T1000 (cell line): Measurements from ENCODE around the gene C1orf141.
"Not testable (repeated sequence)": the region's sequence is repeated elsewhere in the genome, so short reads cannot be mapped to it uniquely, and the experiment has no call there.

Experiments used
- DNase-seq: peaks from one replicate; lab custom pipeline; 2025; ENCODE audit warnings: mixed read lengths; lab: John Stamatoyannopoulos, UW

C1orf141 gene

DNA sequence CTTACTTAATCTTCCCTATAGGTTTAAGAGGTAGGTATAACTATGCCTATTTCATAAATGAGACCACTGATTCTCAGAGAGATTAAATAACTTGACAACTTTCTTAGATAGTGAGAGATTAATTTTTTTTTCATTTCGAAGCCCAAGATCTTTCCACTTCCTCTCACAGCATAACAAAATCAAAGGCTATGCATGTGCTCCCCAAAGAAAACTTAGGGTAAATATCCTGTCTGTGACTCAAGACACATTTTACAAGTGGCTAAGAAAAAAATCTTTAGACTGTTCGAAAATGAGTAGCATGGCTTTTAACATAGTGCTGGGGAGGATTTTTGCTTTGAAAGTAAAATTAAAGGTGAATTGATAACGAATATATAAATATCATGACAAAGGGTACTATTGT lies 8.2 kb upstream of the C1orf141 start:
- DNase-seq, result no peak

DNA sequence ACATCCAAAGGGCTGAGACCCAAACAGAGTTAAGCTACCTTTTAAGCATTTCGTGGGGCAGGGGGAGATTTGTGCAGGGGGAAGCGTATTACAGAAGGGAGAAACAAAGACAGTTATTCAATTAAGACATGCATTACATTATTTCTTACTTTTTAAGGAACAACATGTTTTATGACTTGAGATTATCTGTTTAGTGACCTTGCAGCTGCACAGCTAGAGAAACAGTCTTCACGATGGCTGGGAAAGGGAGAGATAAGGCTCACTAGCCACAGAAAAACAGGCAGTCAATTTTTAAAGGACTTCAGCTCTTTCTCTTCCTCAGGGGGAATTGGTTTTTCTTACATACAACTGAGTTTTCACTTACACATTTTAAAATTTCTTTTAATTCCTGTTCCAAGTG lies 7.1 kb upstream of the C1orf141 start:
- DNase-seq, result not testable (repeated sequence)

DNA sequence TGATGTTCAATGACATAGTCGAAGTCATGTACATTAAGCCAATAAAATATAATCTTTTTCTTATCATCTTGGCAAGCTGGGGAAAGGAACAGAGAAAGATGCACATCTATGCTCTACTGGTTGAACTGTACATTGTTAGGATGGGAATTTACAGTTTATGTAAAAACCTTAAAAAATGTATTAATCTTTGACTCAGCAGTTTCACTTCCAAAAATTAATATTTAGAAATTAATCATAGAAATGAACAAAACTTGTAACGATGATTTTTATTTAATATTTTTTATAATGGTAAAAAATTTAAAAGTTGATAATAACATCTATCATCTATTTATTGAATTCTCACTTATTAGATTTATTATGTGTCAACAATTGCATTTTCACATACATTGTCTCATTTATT lies 5.7 kb upstream of the C1orf141 start:
- no peak for DNase-seq

DNA sequence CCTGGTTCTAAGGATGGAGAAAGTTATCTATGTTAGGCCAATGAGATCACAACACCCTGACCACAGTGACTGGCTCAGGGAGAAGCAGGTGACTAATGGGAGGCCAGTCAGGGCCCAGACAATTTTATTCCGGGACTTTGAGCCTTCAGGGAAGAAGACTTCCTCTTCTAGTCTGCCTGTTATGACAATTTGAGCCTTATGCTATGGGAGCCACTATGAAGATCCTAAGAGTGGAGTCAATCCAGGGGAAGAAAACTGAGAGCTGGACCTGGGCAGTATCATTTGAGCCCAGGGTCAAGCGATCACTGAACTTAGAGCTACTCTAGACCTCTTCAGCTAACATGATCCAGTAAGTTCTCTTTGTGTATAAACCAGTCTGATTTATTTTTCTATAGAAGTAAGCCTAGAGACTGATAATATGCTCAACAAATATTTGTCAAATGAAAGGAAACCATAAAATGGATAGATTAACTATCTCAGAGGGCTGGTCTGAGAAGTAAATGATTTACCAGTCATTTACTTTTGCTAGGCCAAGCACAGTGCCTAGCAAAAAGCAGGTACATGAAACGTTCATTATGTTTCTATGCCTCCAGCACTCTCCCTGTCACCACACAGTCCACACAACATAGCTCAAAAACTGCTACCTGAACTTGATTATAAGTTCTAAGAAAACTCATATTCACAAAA lies 4.2 kb upstream of the C1orf141 start:
- DNase-seq, result no peak

DNA sequence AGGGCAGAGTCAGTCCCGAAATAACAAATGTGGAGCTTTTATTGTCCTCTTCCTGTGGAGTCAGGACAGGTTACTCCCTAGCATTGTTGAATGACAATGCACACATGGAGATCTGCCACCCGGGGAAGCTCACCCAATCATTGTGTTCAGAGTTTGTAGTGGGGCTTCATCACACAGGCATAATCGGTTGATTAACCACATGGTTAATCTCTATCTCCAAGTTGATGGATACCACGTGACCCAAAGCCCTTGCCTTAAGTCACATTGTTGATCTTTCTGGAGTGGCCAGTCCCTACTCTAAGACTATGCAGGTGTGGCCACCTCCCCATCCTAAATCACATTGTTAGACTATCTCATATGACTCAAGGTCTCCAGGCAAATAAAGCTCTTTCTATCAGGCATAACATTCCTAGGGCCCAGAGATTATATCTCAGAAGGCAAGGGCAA lies 2.6 kb upstream of the C1orf141 start:
- DNase-seq, result no peak

DNA sequence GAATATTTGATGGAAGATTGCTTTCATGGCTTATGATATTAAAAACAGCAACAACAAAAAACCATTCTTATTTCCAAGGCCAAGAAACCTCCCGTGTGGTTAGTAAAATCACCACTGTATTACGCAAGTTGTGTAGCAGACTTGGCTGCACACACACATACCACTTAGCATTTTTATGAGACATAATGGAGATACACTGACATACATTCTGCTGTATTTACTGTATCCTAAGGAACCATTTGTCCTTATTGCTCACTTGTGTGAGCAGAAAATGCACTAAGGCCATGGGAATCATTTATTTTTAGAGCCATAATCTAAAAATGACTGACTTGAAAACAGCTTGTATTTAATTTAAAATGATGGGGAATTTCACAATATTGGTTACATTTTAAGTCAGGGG lies 584 bp upstream of the C1orf141 start:
- no peak for DNase-seq

DNA sequence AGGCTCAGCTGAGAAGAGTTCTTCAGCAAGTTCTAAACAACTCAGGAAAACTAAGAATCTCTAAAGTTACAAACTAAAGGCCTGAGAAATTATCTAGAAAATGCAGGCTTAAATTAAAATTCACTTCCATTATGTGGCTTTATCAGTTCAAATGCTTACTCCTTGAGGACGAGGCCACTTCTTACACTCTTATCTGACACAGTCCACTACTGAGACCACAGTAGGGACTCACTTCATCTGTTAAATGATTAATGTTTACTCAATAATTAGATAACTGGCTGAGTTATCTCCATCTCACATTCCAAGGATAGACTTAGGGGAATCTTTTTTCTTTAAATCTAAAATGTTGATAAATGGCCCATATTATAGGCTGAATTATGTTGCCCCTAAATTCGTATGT lies 1.6 kb downstream of the C1orf141 start:
- no peak for DNase-seq

DNA sequence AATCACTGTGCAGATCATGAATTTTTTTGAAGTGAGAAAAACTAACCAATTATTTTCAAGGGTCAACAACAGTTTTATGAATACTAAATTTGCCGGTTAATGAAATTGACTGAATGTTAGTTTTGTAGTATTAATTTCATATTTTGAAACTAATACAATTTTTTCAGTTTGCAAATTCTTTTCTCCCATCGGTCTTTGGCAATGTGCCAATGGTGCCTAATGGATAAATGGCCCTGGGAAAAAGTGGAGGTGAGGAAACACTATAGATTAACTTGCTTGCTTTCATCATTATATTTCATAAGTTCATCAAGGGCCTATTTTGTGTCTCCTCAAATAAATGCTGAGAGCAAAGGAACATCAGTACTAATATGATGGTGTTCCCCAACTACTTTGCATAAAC lies 4.1 kb downstream of the C1orf141 start:
- DNase-seq, result no peak

DNA sequence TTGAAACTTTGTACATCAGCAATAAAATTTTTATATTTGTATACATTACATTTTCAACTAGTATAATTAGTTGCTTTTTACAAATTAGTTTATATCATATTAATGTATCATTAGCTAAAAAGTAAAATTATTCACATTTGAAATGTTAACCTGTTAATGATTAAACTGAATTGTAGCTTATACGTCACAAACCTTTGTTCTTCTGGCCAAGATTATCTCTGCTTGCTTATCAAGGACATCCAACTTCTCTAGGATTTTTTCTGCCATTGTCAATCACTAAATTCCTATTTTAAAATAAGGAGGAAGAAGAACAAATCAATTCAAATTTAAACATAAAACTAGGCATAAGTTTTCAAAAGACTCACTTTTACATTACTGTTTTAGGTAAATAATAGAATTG lies 7.8 kb downstream of the C1orf141 start:
- DNase-seq, result no peak

DNA sequence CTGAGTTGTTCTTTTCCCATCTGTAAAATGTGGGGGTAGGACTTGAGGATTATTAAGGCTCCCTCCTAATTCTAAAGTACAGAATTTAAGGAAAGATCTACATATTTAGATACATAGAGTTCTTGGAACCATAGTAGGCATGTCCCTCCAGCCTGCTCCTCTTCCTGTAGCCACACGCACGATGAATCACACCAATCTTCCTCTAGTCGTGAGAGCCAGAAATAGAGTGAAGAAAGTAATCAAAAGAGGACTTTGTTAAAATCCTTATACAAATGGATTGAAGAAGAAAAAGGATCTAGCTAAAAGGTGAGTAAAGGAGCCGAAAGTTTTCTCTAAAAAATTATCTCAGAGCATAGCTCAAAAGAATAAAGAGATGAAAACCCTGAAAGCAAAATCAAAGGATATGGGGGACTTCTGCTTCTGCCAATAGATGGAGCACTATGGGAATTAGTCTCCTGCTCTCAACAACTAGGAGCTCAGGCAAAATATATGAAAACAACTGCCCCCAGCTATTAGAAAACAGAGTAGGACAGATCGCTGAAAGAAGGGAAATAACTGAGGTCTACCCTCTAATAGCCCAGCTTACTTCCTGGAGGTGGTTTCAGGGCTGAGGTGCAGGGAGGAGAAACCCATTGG lies 8.5 kb downstream of the C1orf141 start:
- no peak for DNase-seq

DNA sequence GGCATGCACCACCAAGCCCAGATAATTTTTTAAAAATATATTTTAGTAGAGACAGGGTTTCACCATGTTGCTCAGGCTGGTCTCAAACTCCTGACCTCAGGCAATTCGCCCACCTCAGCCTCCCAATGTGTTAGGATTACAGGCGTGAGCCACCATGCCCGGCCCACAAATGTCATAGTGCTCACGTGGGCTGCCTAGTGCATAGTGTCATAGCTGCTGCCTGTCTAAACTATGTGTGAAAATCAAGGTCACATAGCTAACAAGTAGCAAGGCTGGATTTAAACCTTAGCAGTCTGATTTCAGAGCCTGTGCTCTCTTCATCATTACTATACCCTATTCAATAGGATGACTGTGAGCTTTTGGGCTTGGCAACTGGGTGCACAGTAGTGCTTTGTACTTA lies 10.3 kb downstream of the C1orf141 start:
- DNase-seq, result no peak

DNA sequence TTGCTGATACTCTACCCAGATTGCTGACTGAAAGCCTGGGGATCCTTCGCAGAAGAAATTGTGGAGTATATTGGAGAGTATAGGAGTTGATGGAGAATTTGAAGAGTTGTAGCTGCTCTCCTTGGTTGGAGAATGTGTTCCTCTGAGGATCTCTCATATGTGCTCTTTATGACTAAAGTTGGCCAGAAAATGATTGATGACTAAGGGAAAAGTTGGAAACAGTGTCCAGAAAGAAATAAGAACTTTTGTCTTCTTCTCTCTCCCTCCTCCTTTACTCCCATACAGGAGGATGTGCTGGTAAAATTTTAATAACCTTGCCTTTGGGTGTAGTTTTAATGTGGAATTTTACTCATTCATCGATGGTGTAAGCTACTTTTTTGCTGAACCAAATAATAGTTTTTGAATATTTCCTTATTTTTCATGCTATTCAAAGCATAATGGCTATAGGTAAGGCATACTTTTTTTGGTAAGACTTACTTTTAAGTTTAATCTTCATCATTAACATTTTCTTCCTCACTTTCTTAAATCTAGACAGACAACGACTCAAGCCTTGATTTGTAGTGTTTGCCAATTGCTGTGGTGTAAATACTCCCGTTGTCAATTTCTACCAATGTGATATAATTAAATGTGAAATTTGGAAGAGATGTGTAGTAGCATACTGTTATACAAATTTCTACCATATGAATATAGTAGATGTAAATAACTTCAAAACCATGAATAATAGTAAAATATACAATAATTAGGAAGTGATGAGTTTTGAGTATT lies 13.7 kb downstream of the C1orf141 start:
- DNase-seq, result no peak

DNA sequence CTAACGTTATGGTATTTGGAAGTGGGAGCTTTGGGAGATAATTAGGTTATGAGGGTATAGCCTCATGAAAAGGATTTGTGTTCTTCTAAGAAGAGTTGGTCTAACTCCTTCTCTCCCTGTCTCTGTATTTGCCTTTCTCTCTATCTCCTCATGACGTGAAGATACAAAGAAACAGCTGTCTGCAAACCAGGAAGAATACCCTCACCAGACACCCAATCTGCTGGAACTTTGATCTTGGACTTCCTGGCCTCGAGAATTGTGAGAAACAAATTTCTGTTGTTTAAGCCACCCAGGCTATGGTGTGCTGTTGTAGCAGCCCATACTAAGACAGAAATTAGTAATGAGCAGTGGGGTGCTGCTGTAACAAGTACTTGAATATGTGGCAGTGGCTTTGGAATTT lies 16.1 kb downstream of the C1orf141 start:
- DNase-seq, result no peak

DNA sequence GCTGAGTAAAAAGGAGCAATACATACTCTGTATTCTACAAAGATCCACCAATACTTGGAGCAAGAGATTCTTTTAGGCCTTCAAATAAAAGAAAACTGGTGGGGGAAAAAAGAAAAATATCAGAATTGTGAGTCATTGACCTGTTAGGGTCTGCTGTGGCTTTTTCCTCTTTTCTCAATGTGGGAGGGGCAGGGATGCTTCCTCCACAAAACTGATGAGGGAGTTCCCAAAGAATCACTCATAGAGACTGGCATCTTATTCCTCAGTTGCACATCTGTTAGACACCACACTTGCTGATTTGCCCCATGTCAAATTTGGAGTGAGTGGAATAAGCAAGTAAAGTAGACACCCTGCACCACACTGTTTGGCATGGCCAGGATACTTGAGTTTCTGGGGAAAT lies 16.6 kb downstream of the C1orf141 start:
- DNase-seq, result no peak

DNA sequence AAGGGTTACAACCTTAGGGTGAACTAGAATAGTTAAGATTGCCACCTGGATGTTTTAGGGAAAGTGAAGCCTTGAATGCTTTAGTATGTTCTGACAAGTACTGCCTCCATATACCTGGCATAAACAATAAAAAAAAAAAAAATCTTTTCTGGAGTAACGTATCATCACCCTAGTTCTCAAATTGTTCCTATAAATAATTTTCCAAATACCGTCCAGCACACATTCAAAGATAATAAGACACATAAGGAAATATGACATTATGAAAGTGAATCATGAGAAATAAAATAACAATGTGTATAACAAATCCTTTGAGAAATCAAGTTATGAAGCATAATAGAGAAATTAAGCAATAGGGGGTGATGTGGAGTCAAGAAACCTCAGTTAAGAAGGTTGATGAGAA lies 20.6 kb downstream of the C1orf141 start:
- no peak for DNase-seq

DNA sequence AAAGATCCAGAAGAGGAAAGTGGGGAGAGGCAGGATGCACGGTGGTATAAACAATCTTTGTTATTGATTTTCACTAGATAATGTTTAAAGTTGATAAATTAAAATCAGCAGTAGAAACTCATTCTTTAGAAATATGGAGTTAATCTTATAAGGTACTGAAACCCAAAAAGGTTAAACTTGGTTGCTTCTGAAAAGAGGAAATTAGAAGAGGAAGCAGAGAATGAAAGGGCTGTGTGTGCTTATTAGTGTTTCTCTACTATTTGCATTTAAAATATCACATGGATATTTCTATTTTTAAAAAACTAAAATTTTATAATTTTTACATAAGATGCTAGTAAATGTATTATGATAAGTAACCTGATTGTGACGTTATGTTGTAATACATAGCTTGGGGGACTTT lies 24.4 kb downstream of the C1orf141 start:
- DNase-seq, result no peak

DNA sequence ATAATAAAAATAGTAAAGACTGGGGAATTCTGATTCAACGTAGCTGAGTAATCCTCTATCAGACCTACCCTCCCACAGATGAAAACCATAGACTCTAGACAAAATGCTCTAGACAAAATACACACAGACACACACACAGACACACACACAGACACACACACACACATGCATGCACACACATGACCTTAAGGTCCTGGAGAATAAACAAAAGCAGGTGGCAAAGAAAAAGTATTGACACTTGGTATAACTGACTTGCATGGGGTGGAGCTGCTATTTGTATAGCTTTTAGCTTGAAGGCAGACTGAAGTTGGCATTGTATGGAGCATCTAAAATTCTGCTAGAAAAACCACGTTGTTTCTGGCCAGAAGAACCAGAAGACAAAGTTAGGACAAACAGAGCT lies 29.3 kb downstream of the C1orf141 start:
- DNase-seq, result no peak

DNA sequence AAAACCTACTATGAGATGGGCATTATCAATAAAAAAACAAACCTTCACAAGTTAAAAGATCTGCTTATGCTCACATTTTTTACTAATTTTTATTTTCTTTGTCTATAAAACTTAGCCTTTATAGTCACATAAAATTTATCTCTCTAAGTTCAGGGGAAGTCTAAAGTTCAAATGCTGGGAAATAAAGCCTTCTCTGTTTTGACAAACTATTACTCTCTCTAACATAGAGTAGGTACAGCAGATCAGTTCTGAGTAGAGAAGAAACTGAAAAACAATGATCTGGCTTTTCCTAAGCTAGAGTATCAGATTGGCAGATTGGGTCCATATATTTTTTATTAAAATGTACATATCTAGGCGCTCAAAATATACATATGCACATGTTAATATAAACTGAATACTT lies 31.2 kb downstream of the C1orf141 start:
- no peak for DNase-seq

DNA sequence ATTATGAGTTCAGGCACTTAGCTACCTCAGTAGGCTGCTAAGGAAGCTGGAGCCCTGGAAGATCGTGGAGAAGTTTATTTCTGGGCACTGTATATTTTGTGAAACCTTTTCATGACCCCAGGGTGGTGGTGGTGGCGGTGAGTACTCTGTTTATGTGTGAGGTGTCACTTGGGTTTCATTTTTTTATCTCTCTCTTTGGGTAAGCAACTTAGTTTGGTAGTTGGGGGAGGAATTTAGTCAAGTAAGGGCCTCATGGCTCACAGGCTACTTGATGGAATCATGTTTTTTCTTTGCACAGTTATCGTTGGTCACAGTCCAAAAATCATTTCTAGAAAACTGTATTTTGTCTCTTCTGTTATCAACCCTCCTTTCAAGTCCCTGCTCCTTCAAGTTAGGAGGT lies 33.9 kb downstream of the C1orf141 start:
- DNase-seq, result no peak

DNA sequence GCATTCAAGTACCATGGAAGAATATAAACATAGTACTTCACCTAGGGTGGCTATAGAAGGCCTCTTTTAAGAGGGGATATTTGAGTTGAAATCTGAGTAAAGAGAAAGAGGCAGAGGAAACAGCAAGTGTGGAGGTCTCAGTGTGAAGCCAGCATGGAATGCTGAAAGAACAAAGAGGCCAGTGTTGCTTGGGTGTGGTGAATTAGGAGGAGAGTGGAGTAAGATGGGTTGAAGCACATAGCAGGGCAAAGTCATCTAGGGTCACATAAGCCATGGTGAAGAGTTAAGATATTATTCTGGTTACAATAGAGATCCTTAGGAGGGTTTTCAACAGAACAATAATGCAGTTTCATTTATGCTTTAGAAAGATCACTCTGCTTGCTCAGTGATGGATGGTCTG lies 37.5 kb downstream of the C1orf141 start:
- DNase-seq, result no peak

DNA sequence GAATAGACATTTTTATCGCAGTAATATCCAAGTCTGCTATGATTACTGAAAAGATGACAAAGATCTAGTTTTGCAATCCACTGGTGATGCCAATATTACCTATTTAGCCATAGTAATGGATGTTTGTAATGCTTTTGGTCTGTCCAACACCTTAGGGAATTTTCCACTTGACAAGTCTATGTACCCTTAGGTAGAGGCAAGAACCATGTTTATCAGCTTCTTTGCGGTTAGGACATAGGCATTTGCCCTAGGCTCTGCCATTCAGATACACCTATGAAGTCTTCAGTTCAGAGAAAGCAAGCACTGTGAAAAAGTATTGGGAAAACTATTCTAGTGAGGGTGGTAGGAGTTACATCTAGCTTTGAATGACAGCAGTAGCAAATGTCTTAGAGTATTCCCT lies 40.6 kb downstream of the C1orf141 start:
- DNase-seq, result no peak

DNA sequence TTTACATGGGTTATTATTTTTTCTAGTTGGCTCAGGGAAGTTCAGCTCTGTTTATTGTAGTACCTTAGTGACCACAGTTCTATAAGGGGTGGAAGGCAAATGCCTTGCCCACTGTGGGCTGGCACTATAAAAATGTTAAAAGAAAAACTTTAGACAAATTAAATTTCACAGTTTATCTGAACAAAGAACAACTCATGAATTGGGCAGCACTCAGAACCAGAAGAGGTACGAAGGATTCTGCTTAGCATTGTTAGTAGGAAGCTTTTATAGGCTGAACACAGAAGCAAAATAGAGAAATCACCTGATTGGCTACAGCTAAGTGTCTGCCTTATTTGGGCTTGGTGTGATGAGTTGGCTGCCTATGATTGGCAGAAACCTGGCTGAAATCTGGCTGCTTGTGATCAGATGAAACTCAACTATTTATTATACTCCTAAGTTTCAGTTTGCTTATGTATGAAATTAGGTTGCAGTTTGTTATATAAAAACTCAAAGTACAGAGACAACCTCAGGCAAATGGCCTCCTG lies 45.0 kb downstream of the C1orf141 start:
- no peak for DNase-seq

DNA sequence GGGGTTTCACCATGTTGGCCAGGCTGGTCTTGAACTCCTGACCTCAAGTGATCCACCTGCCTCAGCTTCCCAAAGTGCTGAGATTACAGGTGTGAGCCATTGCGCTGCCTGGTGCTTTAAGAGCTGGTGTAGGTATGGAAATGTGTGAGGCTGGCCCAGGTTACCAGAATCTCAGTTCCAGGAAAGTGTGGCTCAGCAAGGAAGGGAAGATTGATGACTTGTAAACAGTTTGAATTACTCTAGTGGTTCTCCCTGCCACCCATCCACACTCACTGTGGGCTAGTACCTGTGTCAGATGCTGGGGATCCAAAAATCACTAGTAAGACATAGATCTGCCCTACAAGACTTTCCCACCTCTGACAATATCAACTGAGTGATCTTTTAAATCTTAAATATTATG lies 46.3 kb downstream of the C1orf141 start:
- no peak for DNase-seq
